ENCODE data around the gene TMEM182.

- TF ChIP-seq CTCF (IDR thresholded peaks at IDR 0.05) (peak; percentile 53 to 85 (median 69)), POLR2A (IDR thresholded peaks at IDR 0.05) (no peak)
Observed at GRCh38 chr2:102753563-102754159, 8.2 kb upstream of the TMEM182 start.

Data from adrenal gland (tissue), 5 donors.